ENCODE data around the gene NKX6-2.

NKX6-2 gene

DNA sequence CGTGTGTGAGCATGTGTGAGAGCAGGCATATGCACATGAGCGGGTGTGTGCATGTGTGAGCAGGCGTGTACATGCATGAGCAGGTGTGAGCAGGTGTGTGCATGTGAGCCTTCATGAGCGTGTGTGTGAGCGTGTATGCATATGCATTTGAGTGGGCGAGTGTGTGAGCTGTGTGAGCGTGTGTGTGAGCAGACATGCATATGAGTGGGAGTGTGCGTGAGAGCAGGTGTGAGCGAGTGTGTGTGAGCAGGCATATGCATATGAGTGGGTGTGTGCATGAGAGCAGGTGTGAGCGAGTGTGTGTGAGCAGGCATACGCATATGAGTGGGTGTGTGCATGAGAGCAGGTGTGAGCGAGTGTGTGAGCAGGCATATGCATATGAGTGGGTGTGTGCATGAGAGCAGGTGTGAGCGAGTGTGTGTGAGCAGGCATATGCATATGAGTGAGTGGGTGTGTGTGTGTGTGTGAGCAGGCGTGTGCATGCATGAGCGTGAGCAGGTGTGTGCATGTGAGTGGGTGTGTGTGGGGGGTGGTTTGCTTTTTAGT lies 30.7 kb downstream of the NKX6-2 start:
- no peak for DNase-seq (ENCODE audit: low read depth)

- DNase-seq (ENCODE audit: low read depth): no peak
Observed at GRCh38 chr10:132754071-132754470, 31.9 kb downstream of the NKX6-2 start.

GRCh38 chr10:132753596-132753995 lies 32.4 kb downstream of the NKX6-2 start:
- no peak for DNase-seq (ENCODE audit: low read depth)

DNA sequence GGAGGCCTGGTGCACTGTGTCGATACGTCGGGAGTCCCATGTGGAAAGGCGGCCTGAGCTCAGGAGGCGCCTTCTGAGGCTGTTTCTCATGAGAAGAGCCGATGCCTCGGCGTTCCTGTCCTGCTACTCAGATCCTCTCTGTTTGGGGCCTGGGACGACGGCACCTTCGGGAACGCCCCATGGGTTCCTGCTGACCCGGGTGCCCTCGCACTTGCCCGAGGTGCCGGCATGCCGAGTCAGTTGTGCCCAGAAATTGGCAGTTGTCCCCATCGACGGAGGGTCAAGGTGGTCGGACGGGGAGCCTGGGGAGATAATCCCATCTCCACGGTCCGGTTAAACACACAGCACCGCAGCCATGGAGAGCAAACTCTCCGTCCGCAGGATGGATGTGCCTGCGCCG lies 33.0 kb downstream of the NKX6-2 start:
- DNase-seq (ENCODE audit: low read depth): no peak

DNA sequence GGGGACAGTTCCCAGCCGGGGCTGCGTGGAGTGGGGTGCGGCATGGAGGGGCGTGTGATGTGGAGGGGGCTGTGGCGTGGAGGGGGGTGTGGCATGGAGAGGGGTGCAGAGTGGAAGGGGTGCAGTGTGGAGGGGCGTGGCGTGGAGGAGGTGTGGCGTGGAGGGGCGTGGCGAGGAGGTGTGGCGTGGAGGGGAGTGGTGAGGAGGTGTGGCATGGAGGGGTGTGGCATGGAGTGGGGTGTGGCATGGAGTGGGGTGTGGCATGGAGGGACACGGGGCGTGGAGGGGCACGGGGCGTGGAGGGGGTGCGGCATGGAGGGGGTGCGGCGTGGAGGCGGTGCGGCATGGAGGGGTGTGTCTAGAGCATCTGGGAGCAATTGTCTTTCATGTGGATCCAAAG lies 33.6 kb downstream of the NKX6-2 start:
- DNase-seq (ENCODE audit: low read depth): no peak

GRCh38 chr10:132750936-132751335 lies 35.0 kb downstream of the NKX6-2 start:
- DNase-seq (ENCODE audit: low read depth): no peak

DNA sequence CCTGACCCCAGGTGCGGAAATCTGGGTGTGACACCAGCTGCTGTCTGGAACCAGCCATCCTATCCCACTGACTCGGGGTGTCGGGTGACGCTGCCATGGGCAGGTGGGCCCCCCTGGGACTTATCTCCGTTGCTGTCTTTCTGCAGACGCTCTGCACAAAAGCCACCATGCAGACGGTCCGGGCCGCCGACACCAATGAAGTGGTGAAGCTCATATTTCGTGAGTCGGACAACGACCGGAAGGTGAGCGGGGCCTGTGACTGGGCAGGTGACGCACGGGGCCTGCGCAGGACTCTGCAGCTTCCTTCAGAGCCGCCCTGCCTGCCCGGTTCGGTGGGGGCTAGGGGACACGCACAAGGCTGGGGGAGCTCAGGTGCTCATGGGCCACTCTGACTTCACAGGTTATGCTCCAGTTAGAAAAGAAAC lies 36.6 kb downstream of the NKX6-2 start:
- DNase-seq (ENCODE audit: low read depth): no peak

- no peak for DNase-seq (ENCODE audit: low read depth)
Observed at GRCh38 chr10:132748545-132749370, 37.2 kb downstream of the NKX6-2 start.

- DNase-seq (ENCODE audit: low read depth): no peak
Observed at GRCh38 chr10:132748135-132748534, 37.8 kb downstream of the NKX6-2 start.

GRCh38 chr10:132746801-132747625 lies 38.9 kb downstream of the NKX6-2 start:
- no peak for DNase-seq (ENCODE audit: low read depth)

- DNase-seq (ENCODE audit: low read depth): no peak
Observed at GRCh38 chr10:132746386-132746785, 39.6 kb downstream of the NKX6-2 start.

GRCh38 chr10:132745971-132746370 lies 40.0 kb downstream of the NKX6-2 start:
- DNase-seq (ENCODE audit: low read depth): no peak

DNA sequence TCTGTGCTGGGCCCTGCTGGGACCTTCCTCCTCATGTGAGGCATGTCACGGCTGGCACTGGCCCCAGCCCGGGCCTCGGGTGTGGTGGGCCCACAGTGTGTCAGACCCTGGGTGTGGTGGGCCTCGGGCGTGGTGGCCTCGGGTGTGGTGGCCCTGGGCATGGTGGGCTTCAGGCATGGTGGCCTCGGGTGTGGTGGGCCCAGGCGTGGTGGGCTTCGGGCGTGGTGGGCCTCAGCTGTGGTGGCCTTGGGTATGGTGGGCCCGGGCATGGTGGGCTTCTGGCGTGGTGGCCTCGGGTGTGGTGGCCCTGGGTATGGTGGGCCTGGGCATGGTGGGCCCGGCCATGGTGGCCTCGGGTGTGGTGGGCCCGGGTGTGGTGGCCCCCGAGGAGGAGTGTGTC lies 40.4 kb downstream of the NKX6-2 start:
- DNase-seq (ENCODE audit: low read depth): no peak

GRCh38 chr10:132744839-132745238 lies 41.1 kb downstream of the NKX6-2 start:
- no peak for DNase-seq (ENCODE audit: low read depth)

GRCh38 chr10:132743925-132744490 lies 41.9 kb downstream of the NKX6-2 start:
- DNase-seq (ENCODE audit: low read depth): no peak

- peak; percentile 32 for DNase-seq (ENCODE audit: low read depth)
Observed at GRCh38 chr10:132743196-132743924, 42.6 kb downstream of the NKX6-2 start.

GRCh38 chr10:132742837-132743194 lies 43.1 kb downstream of the NKX6-2 start:
- DNase-seq (ENCODE audit: low read depth): no peak

DNA sequence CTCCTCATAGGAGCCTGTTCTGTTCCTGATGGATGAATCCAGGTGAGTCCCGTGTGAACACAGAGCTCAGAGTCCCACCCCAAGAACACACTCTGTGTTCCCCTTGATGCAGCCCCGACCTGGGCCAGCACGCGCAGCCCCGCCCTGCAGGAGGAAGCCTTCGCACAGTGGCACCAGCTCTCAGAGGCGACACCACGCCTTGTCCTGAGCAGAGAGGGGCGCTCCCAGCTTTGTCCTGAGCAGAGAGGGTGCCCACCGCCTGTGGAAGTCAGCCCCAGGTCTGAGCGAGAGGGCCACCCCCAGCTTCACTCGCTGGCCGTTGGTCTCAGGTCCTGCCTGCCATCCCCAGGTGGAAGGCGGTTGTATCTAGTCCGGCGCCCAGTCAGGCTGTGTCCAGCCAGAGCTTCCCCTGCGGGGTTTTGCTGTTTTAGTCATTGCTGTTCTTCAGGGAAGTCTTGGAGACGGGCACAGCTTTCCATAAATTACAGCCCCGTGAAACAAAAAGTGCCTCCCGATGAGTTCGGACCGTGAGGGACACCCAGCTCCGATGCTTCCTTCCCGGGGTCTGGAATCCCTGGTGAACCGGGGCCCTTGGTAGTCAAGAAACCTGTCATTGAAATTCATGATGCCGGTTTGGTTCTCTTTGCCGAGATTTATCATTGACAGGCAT lies 43.6 kb downstream of the NKX6-2 start:
- no peak for DNase-seq (ENCODE audit: low read depth)

DNA sequence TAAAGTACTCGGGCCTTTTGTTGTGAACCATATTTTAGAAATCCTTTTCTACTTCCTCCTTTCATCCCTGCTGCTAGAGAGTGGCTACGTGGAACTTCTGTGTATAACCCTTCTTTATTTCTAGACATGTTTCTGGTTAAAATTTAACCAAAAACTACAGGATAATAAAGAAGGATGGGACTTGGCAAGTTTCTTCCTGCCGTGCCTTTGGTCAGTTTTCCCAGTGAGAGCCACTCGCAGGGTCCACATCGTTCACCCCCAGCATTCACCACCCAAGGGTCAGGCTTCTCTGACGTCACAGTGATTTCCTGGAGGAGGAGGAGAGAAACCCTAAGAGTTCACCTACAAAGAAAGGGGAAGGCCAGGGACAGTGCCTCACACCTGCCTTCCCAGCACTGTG lies 45.4 kb downstream of the NKX6-2 start:
- DNase-seq (ENCODE audit: low read depth): no peak

DNA sequence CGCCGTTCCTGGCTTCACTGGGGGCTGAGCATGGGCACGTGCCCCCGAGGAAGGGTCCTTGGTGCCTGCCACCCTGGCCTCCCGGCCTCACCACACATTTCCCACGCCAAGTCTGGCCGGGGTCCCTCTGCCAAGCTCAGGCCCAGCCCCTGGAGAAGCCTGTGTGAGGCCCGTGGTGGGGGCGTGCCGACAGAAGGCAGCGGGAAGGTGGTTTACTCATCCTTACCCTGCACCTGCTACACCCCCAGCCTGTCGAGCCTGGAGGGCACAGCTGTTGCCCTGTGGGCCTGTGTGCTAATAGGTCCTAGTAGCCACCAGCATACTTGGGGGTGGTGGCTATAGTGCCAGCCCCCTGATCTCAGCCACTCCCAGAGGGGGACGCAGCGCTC lies 46.7 kb downstream of the NKX6-2 start:
- DNase-seq (ENCODE audit: low read depth): no peak

- no peak for DNase-seq (ENCODE audit: low read depth)
Observed at GRCh38 chr10:132738454-132739224, 47.3 kb downstream of the NKX6-2 start.
